Gastrocnemius medialis (tissue), 4 donors: ENCODE measurements around the gene MANSC1. TPM values are rescaled to one million over a fixed set of nuclear protein-coding genes. Genes with fewer than 3 reads are reported as not detected.

Experiments
- ATAC-seq, 2 donors: fragments of 150-250 bp; one replicate each; pipeline ENCODE4 v1.9.1; 2016
- DNase-seq, 2 donors: peaks; one replicate each; pipeline ENCODE4 v3.0.0-alpha.2; 2019
- H3K27ac ChIP-seq, 4 donors: fragments of 200-600 bp; sonication (generic); 1 replicate in 1 of 4; 2 replicates in 3 of 4; pipeline ENCODE4 v1.5.1; 2016 to 2018; ENCODE audit warnings: mild to moderate bottlenecking in 2 of 4, moderate library complexity in 1 of 4
- H3K27me3 ChIP-seq, 3 donors: fragments of 200-600 bp; sonication (generic) in 2 of 3; 1 replicate in 1 of 3; 2 replicates in 2 of 3; pipeline versions ENCODE4 v1.5.1 to v1.6.0; 2016 to 2019; ENCODE audit warnings: mild to moderate bottlenecking in 1 of 3, moderate library complexity in 1 of 3
- H3K36me3 ChIP-seq, 2 donors: fragments of 200-600 bp; sonication (generic) in 1 of 2; one replicate each; pipeline ENCODE4 v1.5.1; 2017 to 2018
- H3K4me1 ChIP-seq, 2 donors: fragments of 200-600 bp; sonication (generic) in 1 of 2; one replicate each; pipeline ENCODE4 v1.5.1; 2016 to 2017; ENCODE audit warnings: mild to moderate bottlenecking in 2 of 2
- H3K4me3 ChIP-seq, 4 donors: fragments of 200-600 bp; sonication (generic) in 3 of 4; 1 replicate in 1 of 4; 2 replicates in 3 of 4; pipeline ENCODE4 v1.5.1; 2016 to 2019; ENCODE audit warnings: mild to moderate bottlenecking in 2 of 4
- H3K9me3 ChIP-seq, 3 donors: fragments of 200-600 bp; sonication (generic) in 2 of 3; 1 replicate in 1 of 3; 2 replicates in 2 of 3; pipeline ENCODE4 v1.5.1; 2016 to 2019
- CTCF ChIP-seq, 5 experiments: fragments of 450-650 bp in 3 of 5; fragments of 200-600 bp in 2 of 5; sonication (generic) in 2 of 5; IDR thresholded peaks in 4 of 5; conservative IDR thresholded peaks in 1 of 5; 1 replicate in 4 of 5; 2 replicates in 1 of 5; pipeline ENCODE4 v1.5.1; 2016 to 2019; ENCODE audit warnings: antibody characterized with exemption in 5 of 5, mild to moderate bottlenecking in 3 of 5, moderate library complexity in 3 of 5
- POLR2A ChIP-seq, 2 donors: fragments of 450-650 bp; IDR thresholded peaks; one replicate each; pipeline ENCODE4 v1.6.1; 2017; ENCODE audit warnings: antibody characterized with exemption in 2 of 2, mild to moderate bottlenecking in 2 of 2, moderate library complexity in 2 of 2
- in situ Hi-C, 4 donors: fragments of 200-750 bp; cut with MboI; loops; one replicate each; pipeline versions ENCODE4 v1.15.0 to v1.8.0; 2017; ENCODE audit warnings: low sequenced_read_pairs in 4 of 4
- intact Hi-C: fragments of 100-400 bp; cut with DNase I; formaldehyde crosslinking; loops from one replicate; pipeline ENCODE4 v1.15.1; 2023; ENCODE audit warnings: low total_unique reads
- total RNA-seq, 4 donors: library from RNA; depleted of rRNA; stranded (reverse); fragments of >200 nt; gene quantifications; one replicate each; pipeline versions ENCODE4 v1.1.0 to v1.2.3, GENCODE V29; 2016

The MANSC1 gene
- total RNA-seq, 4 donors from 2014 or later = 1.4 to 4.7 (median 3.5) TPM

GRCh38 chr12:12286441-12286840, 63.6 kb downstream of the MANSC1 start:
- in situ Hi-C loops = no loop called here
- no peaks in the 10 kb centered on the region for H3K9me3 ChIP-seq
- no peak for ATAC-seq
- H3K4me1 ChIP-seq = no peaks in the 10 kb centered on the region
- intact Hi-C loops = no loop called here
- H3K27me3 ChIP-seq = no peaks in the 10 kb centered on the region
- no peaks in the 10 kb centered on the region for H3K36me3 ChIP-seq
- TF ChIP-seq CTCF (IDR thresholded peaks at IDR 0.05 in 4 of 5, conservative IDR thresholded peaks at IDR 0.05 in 1 of 5) (no peak), POLR2A (IDR thresholded peaks at IDR 0.05) (no peak)
- no peak for DNase-seq
- no peak overlapping the region for H3K27ac ChIP-seq
- H3K4me3 ChIP-seq = no peak overlapping the region

- no peaks in the 10 kb centered on the region for H3K4me1 ChIP-seq
- TF ChIP-seq POLR2A (IDR thresholded peaks at IDR 0.05) (no peak), CTCF (IDR thresholded peaks at IDR 0.05 in 4 of 5, conservative IDR thresholded peaks at IDR 0.05 in 1 of 5) (no peak)
- H3K4me3 ChIP-seq = no peak overlapping the region
- H3K27ac ChIP-seq = no peak overlapping the region
- in situ Hi-C loops (no loop called here), intact Hi-C loops (no loop called here)
- no peak for ATAC-seq
- H3K27me3 ChIP-seq = no peaks in the 10 kb centered on the region
- DNase-seq = no peak
- H3K9me3 ChIP-seq = no peaks in the 10 kb centered on the region
- H3K36me3 ChIP-seq = no peaks in the 10 kb centered on the region
Measured at GRCh38 chr12:12282761-12283425, 67.1 kb downstream of the MANSC1 start.

GRCh38 chr12:12282202-12282601, 67.8 kb downstream of the MANSC1 start:
- in situ Hi-C loops = no loop called here
- no peak overlapping the region for H3K4me3 ChIP-seq
- no peak for DNase-seq

GRCh38 chr12:12281134-12281533, 68.9 kb downstream of the MANSC1 start:
- no peak for DNase-seq
- H3K4me1 ChIP-seq = no peaks in the 10 kb centered on the region
- H3K36me3 ChIP-seq = no peaks in the 10 kb centered on the region
- intact Hi-C loops (no loop called here), in situ Hi-C loops (no loop called here)
- H3K9me3 ChIP-seq = no peaks in the 10 kb centered on the region
- TF ChIP-seq POLR2A (IDR thresholded peaks at IDR 0.05) = no peak
- no peak for TF ChIP-seq CTCF (IDR thresholded peaks at IDR 0.05 in 4 of 5, conservative IDR thresholded peaks at IDR 0.05 in 1 of 5)
- no peak for ATAC-seq
- H3K4me3 ChIP-seq = no peak overlapping the region
- H3K27ac ChIP-seq = no peak overlapping the region
- H3K27me3 ChIP-seq = no peaks in the 10 kb centered on the region

More at GRCh38 chr12:12282202-12282601, 67.8 kb downstream of the MANSC1 start:
- intact Hi-C loops = no loop called here
- H3K27me3 ChIP-seq = no peaks in the 10 kb centered on the region
- H3K36me3 ChIP-seq = no peaks in the 10 kb centered on the region
- H3K9me3 ChIP-seq = no peaks in the 10 kb centered on the region
- no peak overlapping the region for H3K27ac ChIP-seq
- TF ChIP-seq POLR2A (IDR thresholded peaks at IDR 0.05) (no peak), CTCF (IDR thresholded peaks at IDR 0.05 in 4 of 5, conservative IDR thresholded peaks at IDR 0.05 in 1 of 5) (no peak)
- H3K4me1 ChIP-seq = no peaks in the 10 kb centered on the region
- ATAC-seq = no peak

GRCh38 chr12:12278899-12279298, 71.1 kb downstream of the MANSC1 start:
- Histone ChIP-seq H3K27ac (no peak overlapping the region), H3K27me3 (no peaks in the 10 kb centered on the region), H3K4me1 (no peaks in the 10 kb centered on the region), H3K36me3 (no peaks in the 10 kb centered on the region), H3K4me3 (no peak overlapping the region), H3K9me3 (no peaks in the 10 kb centered on the region)
- in situ Hi-C loops (no loop called here), intact Hi-C loops (no loop called here)
- ATAC-seq (no peak), DNase-seq (no peak)
- no peak for TF ChIP-seq CTCF (IDR thresholded peaks at IDR 0.05 in 4 of 5, conservative IDR thresholded peaks at IDR 0.05 in 1 of 5)
- no peak for TF ChIP-seq POLR2A (IDR thresholded peaks at IDR 0.05)
